HCT116 (cell line): Measurements from ENCODE around the gene HECW1. TPM values are rescaled to one million over a fixed set of nuclear protein-coding genes. Genes with fewer than 3 reads are reported as not detected.

Source experiments
- ATAC-seq: fragments of 200-7000 bp; cut with Tn5 transposase; 2 replicates; pipeline ENCODE4 v1.9.1; 2020; ENCODE audit warnings: mild to moderate bottlenecking, moderate library complexity
- BruUV-seq: library from RNA; stranded (reverse); fragments of 400-500 nt; replicated peaks from 2 replicates; lab custom pipeline; 2021; lab: Mats Ljungman, UMichigan
- CTCF ChIA-PET: fragments of 300-600 bp; sonication (Branson Sonifier 250); formaldehyde crosslinking; loops from one replicate; lab custom pipeline; 2021; ENCODE audit warnings: antibody characterized with exemption; lab: Charles Lee
- POLR2A ChIA-PET: fragments of 300-600, 350-600 bp; sonication (Branson Sonifier 250); formaldehyde crosslinking; loops from one replicate; lab custom pipeline; 2021; ENCODE audit warnings: antibody characterized with exemption; lab: Charles Lee
- RAD21 ChIA-PET, 2 experiments: fragments of 300-600 bp; sonication (Branson Sonifier 250); formaldehyde crosslinking; loops; one replicate each; lab custom pipeline; 2023; ENCODE audit warnings: low total read pairs in 2 of 2; ENCODE audit not compliant: uncharacterized antibody in 2 of 2, unreplicated experiment in 2 of 2, low non-redundant PET in 1 of 2; lab: Charles Lee
- DNase-seq: peaks from one replicate; pipeline ENCODE4 v3.0.0-alpha.2; 2010; ENCODE audit warnings: low read depth, low spot score
- H2AFZ ChIP-seq: fragments of 200-600 bp; shearing (Covaris generic), sonication (generic); 2 replicates; pipeline ENCODE4 v1.6.1; 2017; ENCODE audit warnings: low read depth, mixed run types, mixed read lengths, antibody characterized with exemption, low read length; ENCODE audit not compliant: poor library complexity, severe bottlenecking
- H3K27ac ChIP-seq: 2 replicates; pipeline ENCODE4 v1.5.1; 2012; ENCODE audit warnings: low read depth, low read length
- H3K27me3 ChIP-seq: fragments of 200-600 bp; sonication (generic); 2 replicates; pipeline ENCODE4 v1.6.1; 2016; ENCODE audit warnings: mixed run types, low read length, mixed read lengths; ENCODE audit not compliant: insufficient read depth
- H3K36me3 ChIP-seq, 2 experiments: fragments of 200-500 bp in 1 of 2; fragments of 200-600 bp in 1 of 2; sonication (Bioruptor generic) in 1 of 2; sonication (generic) in 1 of 2; 2 replicates each; pipeline versions ENCODE4 v1.5.1 to v1.6.1; 2014 to 2016; ENCODE audit warnings: low read length in 2 of 2, inconsistent platforms in 1 of 2, mixed read lengths in 1 of 2, mixed run types in 1 of 2; ENCODE audit not compliant: insufficient read depth in 2 of 2, control insufficient read depth in 1 of 2
- H3K4me1 ChIP-seq, 2 experiments: fragments of 200-600 bp in 1 of 2; sonication (generic) in 1 of 2; 2 replicates each; pipeline versions ENCODE4 v1.5.1 to v1.6.1; 2012 to 2017; ENCODE audit warnings: low read length in 2 of 2, inconsistent platforms in 1 of 2, mild to moderate bottlenecking in 1 of 2, mixed read lengths in 1 of 2, mixed run types in 1 of 2, moderate library complexity in 1 of 2; ENCODE audit not compliant: insufficient read depth in 2 of 2, control insufficient read depth in 1 of 2
- H3K4me2 ChIP-seq: fragments of 200-600 bp; sonication (generic); 2 replicates; pipeline ENCODE4 v1.6.1; 2017; ENCODE audit warnings: mixed run types, low read length, mixed read lengths
- H3K4me3 ChIP-seq, 2 experiments: fragments of 200-600 bp in 1 of 2; sonication (generic) in 1 of 2; replicated peaks in 1 of 2; 2 replicates each; pipeline ENCODE4 v1.5.1; 2011 to 2016; ENCODE audit warnings: low read length in 2 of 2, control low read depth in 1 of 2, low read depth in 1 of 2, mild to moderate bottlenecking in 1 of 2, mixed read lengths in 1 of 2, mixed run types in 1 of 2
- H3K79me2 ChIP-seq: fragments of 200-600 bp; sonication (generic); 2 replicates; pipeline ENCODE4 v1.6.1; 2017; ENCODE audit warnings: mild to moderate bottlenecking, mixed run types, low read length, moderate library complexity, mixed read lengths; ENCODE audit not compliant: insufficient read depth
- H3K9ac ChIP-seq: fragments of 200-600 bp; sonication (generic); 2 replicates; pipeline ENCODE4 v1.6.1; 2016; ENCODE audit warnings: low read length, mixed read lengths
- H3K9me2 ChIP-seq: fragments of 200-600 bp; sonication (generic), shearing (Covaris generic); 2 replicates; pipeline ENCODE4 v1.6.1; 2017; ENCODE audit warnings: mixed run types, mild to moderate bottlenecking, moderate library complexity; ENCODE audit not compliant: insufficient read depth
- H3K9me3 ChIP-seq, 2 experiments: fragments of 200-500 bp in 1 of 2; fragments of 200-600 bp in 1 of 2; sonication (Bioruptor generic) in 1 of 2; sonication (generic) in 1 of 2; 2 replicates each; pipeline ENCODE4 v1.6.1; 2014 to 2017; ENCODE audit warnings: low read length in 2 of 2, mixed read lengths in 2 of 2, inconsistent platforms in 1 of 2, low read depth in 1 of 2, mild to moderate bottlenecking in 1 of 2, mixed run types in 1 of 2, moderate library complexity in 1 of 2; ENCODE audit not compliant: control insufficient read depth in 1 of 2, insufficient read depth in 1 of 2
- H4K20me1 ChIP-seq: fragments of 200-600 bp; sonication (generic), shearing (Covaris generic); 2 replicates; pipeline ENCODE4 v1.6.1; 2017; ENCODE audit warnings: mixed run types, mild to moderate bottlenecking, moderate library complexity; ENCODE audit not compliant: insufficient read depth
- CBX3 ChIP-seq: IDR thresholded peaks from 2 replicates; pipeline ENCODE4 v1.6.1; 2012; ENCODE audit warnings: low read depth
- CTCF ChIP-seq, 3 experiments: fragments of 200-600 bp in 1 of 3; sonication (generic) in 1 of 3; IDR thresholded peaks in 2 of 3; conservative IDR thresholded peaks in 1 of 3; 2 replicates each; pipeline ENCODE4 v1.5.1; 2012 to 2017; ENCODE audit warnings: low read depth in 2 of 3, low read length in 2 of 3, antibody characterized with exemption in 1 of 3, borderline replicate concordance in 1 of 3, control low read depth in 1 of 3, mild to moderate bottlenecking in 1 of 3, mixed read lengths in 1 of 3, mixed run types in 1 of 3, moderate library complexity in 1 of 3; ENCODE audit not compliant: insufficient read depth in 1 of 3
- EGR1 ChIP-seq: IDR thresholded peaks from 2 replicates; pipeline ENCODE4 v1.6.1; 2012; ENCODE audit warnings: low read depth
- MAX ChIP-seq: IDR thresholded peaks from 2 replicates; pipeline ENCODE4 v1.6.1; 2012
- POLR2A ChIP-seq: IDR thresholded peaks from 2 replicates; pipeline ENCODE4 v1.7.0; 2011; ENCODE audit warnings: borderline replicate concordance; ENCODE audit not compliant: insufficient read depth, insufficient read length; ENCODE audit errors: extremely low read depth
- REST ChIP-seq: IDR thresholded peaks from 2 replicates; pipeline ENCODE4 v1.6.1; 2012; ENCODE audit warnings: low read depth
- SIN3A ChIP-seq: IDR thresholded peaks from 2 replicates; pipeline ENCODE4 v1.6.1; 2012; ENCODE audit warnings: low read depth
- SP1 ChIP-seq: IDR thresholded peaks from 2 replicates; pipeline ENCODE4 v1.6.1; 2012; ENCODE audit warnings: low read depth
- TCF7L2 ChIP-seq: IDR thresholded peaks from 2 replicates; pipeline ENCODE4 v1.7.0; 2011; ENCODE audit warnings: borderline replicate concordance, inconsistent platforms; ENCODE audit not compliant: insufficient read depth, insufficient read length; ENCODE audit errors: extremely low read depth
- YY1 ChIP-seq: IDR thresholded peaks from 2 replicates; pipeline ENCODE4 v1.6.1; 2011; ENCODE audit warnings: low read length, low read depth, moderate library complexity, mild to moderate bottlenecking; ENCODE audit not compliant: insufficient replicate concordance; ENCODE audit errors: extremely low read depth
- ZFX ChIP-seq: fragments of 450-650 bp; IDR thresholded peaks from 2 replicates; pipeline ENCODE4 v1.6.1; 2017
- ZNF274 ChIP-seq: fragments of 200-500 bp; sonication (Bioruptor generic); IDR thresholded peaks from 2 replicates; pipeline ENCODE4 v1.6.1; 2014; ENCODE audit warnings: mild to moderate bottlenecking, low read depth, low read length, inconsistent platforms
- intact Hi-C: fragments of 100-400 bp; cut with micrococcal nuclease; formaldehyde crosslinking; loops from 2 replicates; pipeline ENCODE4 v1.10.0; 2022
- total RNA-seq: library from RNA; stranded (reverse); gene quantifications from one replicate; pipeline ENCODE4 v1.2.1, GENCODE V29; 2021; ENCODE audit not compliant: unreplicated experiment

The HECW1 gene
- total RNA-seq, 1 experiment from 2014 or later, result 5.6 TPM

- Histone ChIP-seq H3K4me2 (no peak overlapping the region), H2AFZ (no peak overlapping the region), H3K9me2 (no peaks in the 10 kb centered on the region), H3K9me3 (no peaks in the 10 kb centered on the region), H3K4me3 (no peak overlapping the region), H3K9ac (no peak overlapping the region), H4K20me1 (no peaks in the 10 kb centered on the region), H3K27ac (no peak overlapping the region), H3K36me3 (no peaks in the 10 kb centered on the region), H3K27me3 (no peaks in the 10 kb centered on the region), H3K4me1 (0 out of 4 replicates have a peak, but pooled peaks cover 0 to 3% of the 10 kb centered on the region in 2 experiments), H3K79me2 (no peaks in the 10 kb centered on the region)
- DNase-seq (no peak), ATAC-seq (no peak)
- POLR2A ChIA-PET, result no interaction called here
- intact Hi-C loops, result no loop called here
- BruUV-seq, result no TSS peak
- TF ChIP-seq SP1, result no peak
- CTCF ChIA-PET, result no interaction called here
- RAD21 ChIA-PET, result no interaction called here
Measured at GRCh38 chr7:43522406-43523156, 410.1 kb downstream of the HECW1 start.

DNA sequence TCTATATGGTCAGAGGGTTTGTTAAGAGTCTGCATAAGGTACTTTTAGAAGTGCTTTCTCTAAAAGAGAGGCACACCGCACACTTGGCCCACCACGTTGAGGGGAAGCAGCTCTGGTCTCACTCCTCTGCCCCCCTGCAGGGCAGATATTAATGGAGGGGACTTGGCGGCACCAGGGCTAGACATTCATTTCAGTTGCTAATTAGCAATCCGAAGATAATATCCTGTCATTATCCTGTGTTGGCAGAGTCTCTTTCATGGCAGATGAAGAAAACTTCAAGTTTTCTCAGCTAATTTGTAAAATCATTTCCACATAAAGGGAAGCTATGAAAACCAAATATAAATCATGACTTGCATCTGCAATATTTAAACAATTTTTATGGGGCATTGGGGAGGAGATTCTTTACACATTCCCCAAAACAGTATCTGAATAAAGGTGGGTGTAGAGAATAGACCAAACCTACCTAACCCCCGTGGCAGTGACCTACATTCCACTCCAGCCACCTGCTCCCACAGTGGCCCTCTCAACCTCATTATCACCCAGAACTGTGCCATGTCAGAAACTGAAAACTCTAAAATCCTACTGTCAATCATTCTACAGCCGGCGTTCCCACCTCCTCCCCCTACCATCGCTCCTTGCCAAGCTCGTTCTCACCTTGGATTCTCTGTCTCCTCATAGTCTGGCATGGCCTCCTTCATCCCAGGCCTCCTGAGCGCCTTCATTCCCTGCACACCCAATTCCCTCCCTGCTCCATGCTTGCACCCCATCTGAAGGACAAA lies 416.3 kb downstream of the HECW1 start:
- CTCF ChIA-PET, result interaction anchor here (0.9 kb wide), 1 partner anchor 54 kb away, joined by 3 read pairs; the partner anchor contains the start of gene STK17A
- TF ChIP-seq REST (no peak), ZFX (no peak), YY1 (no peak), SP1 (no peak), POLR2A (no peak), TCF7L2 (no peak), SIN3A (no peak), CTCF (IDR thresholded peaks at IDR 0.05 in 2 of 3, conservative IDR thresholded peaks at IDR 0.05 in 1 of 3; ENCODE audit: borderline replicate concordance in 1 of 3, insufficient read depth in 1 of 3, low read depth in 2 of 3, low read length in 2 of 3) (no peak), CBX3 (no peak), EGR1 (no peak), ZNF274 (no peak), MAX (no peak)

More for the DNA sequence above, 416.3 kb downstream of the HECW1 start:
- Histone ChIP-seq H2AFZ (no peak overlapping the region), H3K9me3 (no peaks in the 10 kb centered on the region), H4K20me1 (no peaks in the 10 kb centered on the region), H3K4me1 (no peaks in the 10 kb centered on the region), H3K27me3 (no peaks in the 10 kb centered on the region), H3K36me3 (no peaks in the 10 kb centered on the region), H3K9me2 (no peaks in the 10 kb centered on the region), H3K79me2 (no peaks in the 10 kb centered on the region), H3K9ac (no peak overlapping the region), H3K27ac (no peak overlapping the region), H3K4me3 (no peak overlapping the region), H3K4me2 (no peak overlapping the region)
- no TSS peak for BruUV-seq
- intact Hi-C loops, result no loop called here
- ChIA-PET POLR2A (no interaction called here), RAD21 (no interaction called here)
- DNase-seq, result no peak
- no peak for ATAC-seq
